ENCODE data around the gene TRAF3.
"Not testable (repeated sequence)": the region's sequence is repeated elsewhere in the genome, so short reads cannot be mapped to it uniquely, and the experiment has no call there.

The TRAF3 gene

GRCh38 chr14:102856179-102856578 lies 78.9 kb downstream of the TRAF3 start:
- H3K27ac ChIP-seq, result no peak overlapping the region
- TF ChIP-seq CTCF (conservative IDR thresholded peaks at IDR 0.05), result no peak

GRCh38 chr14:102857444-102857843 lies 80.2 kb downstream of the TRAF3 start:
- H3K27ac ChIP-seq, result no peak overlapping the region
- no peak for TF ChIP-seq CTCF (conservative IDR thresholded peaks at IDR 0.05)

DNA sequence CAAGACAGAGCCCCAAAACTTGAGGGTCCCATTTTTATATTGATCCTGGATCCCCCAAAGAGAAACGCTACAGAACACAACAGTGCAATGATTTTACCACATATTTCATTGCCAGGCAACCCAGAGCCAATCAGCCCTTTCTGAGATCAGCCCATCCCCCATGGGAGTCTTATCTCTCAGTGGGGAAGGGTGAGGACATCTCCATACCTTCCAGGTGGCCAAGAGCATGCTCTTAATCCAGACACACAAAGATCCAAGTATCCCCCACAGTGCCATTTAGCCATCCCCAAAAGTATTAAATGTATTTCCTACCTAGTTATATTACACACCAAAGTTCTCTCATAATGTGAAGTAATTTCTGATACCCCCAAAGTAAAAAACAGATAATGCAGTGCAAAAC lies 82.7 kb downstream of the TRAF3 start:
- no peak for TF ChIP-seq CTCF (conservative IDR thresholded peaks at IDR 0.05)

DNA sequence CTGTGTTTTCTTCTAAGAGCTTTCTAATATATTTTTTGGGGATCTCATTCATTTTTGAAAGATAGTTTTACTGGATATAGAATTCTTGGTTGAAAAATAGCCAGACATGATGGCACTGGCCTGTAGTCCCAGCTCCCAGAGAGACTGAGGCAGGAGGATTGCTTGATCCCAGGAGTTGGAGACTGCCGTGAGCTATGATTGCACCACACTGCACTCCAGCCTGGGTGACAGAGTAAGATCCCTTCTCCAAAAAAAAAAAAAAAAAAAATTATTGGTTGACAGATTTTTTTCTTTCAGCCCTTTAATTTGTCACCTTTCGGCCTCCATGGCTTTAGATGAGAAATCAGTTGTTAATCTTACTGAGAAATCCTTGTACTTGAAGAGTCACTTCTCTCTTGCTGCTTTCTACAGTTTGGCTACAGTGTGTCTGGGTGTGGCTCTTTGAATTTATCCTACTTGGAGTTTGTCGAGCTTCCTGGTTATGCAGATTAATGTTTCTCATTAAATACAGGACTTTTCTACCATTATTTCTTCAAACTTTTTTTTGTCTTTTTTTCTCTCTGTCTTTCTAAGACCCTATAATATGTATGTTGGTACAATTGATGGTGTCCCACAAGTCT lies 85.0 kb downstream of the TRAF3 start:
- TF ChIP-seq CTCF (conservative IDR thresholded peaks at IDR 0.05), result no peak
- no peak overlapping the region for H3K27ac ChIP-seq

More for the DNA sequence above, 82.7 kb downstream of the TRAF3 start:
- H3K27ac ChIP-seq, result no peak overlapping the region

DNA sequence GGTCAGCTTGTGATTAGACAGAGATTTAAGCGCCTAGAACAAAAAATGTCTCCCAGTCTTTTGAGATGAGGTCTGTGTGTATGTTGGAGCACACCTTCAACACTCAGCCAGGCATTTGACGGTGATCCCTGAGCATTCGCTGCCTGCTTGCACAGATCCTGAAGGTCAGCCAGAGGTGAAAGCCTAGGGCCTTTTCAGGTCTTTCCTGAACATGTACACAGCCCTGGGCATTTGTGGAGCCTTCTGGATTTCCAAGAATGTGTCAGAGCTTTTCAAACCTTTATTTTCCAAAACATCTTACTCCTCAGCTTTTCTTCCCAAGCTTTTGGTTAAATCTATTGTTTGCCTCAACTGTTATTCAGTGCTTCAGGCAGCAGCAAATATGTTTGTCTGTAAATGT lies 86.1 kb downstream of the TRAF3 start:
- no peak overlapping the region for H3K27ac ChIP-seq
- TF ChIP-seq CTCF (conservative IDR thresholded peaks at IDR 0.05), result no peak

DNA sequence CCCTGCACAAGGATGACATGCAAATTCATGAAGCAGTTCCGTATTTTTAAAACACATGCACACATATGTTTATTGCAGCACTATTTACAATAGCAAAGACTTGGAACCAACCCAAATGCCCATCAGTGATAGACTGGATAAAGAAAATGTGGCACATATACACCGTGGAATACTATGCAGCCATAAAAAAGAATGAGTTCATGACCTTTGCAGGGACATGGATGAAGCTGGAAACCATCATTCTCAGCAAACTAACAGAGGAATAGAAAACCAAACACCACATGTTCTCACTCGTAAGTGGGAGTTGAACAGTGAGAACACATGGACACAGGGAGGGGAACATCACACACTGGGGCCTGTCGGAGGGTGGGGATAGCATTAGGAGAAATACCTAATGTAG lies 88.7 kb downstream of the TRAF3 start:
- not testable (repeated sequence) for H3K27ac ChIP-seq

- no peak overlapping the region for H3K27ac ChIP-seq
Observed at GRCh38 chr14:102866982-102867761, 89.9 kb downstream of the TRAF3 start.

More at GRCh38 chr14:102866982-102867761, 89.9 kb downstream of the TRAF3 start:
- no peak for TF ChIP-seq CTCF (conservative IDR thresholded peaks at IDR 0.05)

Data from VCaP (cell line).